GM18873 (cell line): ENCODE data around the gene GRPEL1.
A peak's percentile ranks its signal among the peaks of the same experiment; 100 is the strongest.
"Not testable (repeated sequence)": the region's sequence is repeated elsewhere in the genome, so short reads cannot be mapped to it uniquely, and the experiment has no call there.

Experiments
- ATAC-seq: cut with Tn5 transposase; IDR thresholded peaks from one replicate; pipeline ENCODE4 v1.9.1; 2021; ENCODE audit warnings: mild to moderate bottlenecking, moderate library complexity, moderate number of reproducible peaks; ENCODE audit not compliant: unreplicated experiment, low FRiP score

The GRPEL1 gene

GRCh38 chr4:7094916-7095315, 27.1 kb upstream of the GRPEL1 start:
- no peak for ATAC-seq

- ATAC-seq = no peak
Observed at GRCh38 chr4:7092026-7092425, 24.2 kb upstream of the GRPEL1 start.

DNA sequence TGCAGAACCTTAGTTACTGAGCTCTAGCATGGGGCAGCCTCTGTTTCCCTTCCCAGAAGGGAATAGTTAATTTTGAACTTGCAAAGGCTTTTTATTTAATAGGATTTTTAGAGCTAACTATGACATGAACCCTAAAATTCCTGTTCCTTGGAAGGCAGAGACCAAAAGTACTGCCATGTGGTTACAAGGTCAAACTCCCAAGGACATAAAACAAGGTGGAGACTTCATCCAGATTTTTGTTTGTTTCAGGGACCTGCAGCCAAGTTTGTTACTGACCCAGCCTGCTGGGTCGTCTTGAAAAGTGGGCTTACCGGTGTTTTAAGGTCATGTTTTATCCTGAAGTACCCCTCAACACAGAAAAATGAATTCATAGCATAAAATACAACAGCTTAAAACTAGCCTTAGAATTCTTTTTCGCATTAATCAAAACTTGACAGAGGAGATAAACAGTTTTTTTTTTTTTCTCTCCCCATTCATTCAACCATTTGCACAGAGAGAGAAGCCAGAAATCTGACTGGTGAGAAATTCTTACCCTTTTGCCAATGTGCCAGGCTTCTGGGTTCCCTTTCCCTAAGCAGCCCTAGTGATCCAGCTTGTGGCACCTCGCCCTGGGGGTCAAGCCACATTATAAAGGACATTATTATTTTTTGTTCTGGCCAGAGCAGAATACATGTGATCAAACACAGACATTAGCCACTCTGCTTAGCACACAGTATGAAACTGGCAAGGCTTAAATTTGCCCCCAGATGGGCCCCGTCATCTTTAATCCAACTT, 21.5 kb upstream of the GRPEL1 start:
- no peak for ATAC-seq

GRCh38 chr4:7087036-7087435, 19.2 kb upstream of the GRPEL1 start:
- ATAC-seq = no peak

DNA sequence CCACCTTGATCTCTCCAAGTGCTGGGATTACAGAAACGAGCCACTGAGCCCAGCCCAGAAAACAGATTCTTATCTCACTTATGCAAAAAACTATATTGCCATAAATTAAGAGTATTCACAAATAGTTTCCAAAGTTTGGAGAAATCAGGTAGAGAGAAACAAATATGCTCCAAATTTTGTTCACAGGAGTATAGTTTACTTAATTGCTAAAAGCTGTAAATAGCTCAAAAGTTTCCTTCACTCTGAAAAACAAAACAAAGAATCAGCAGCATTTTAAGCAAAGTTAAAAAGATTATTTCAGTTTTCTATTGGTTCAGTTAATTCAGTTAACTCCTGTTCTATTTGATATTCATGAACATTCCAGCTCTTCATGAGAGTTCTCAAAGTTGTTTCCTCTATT, 18.5 kb upstream of the GRPEL1 start:
- no peak for ATAC-seq

DNA sequence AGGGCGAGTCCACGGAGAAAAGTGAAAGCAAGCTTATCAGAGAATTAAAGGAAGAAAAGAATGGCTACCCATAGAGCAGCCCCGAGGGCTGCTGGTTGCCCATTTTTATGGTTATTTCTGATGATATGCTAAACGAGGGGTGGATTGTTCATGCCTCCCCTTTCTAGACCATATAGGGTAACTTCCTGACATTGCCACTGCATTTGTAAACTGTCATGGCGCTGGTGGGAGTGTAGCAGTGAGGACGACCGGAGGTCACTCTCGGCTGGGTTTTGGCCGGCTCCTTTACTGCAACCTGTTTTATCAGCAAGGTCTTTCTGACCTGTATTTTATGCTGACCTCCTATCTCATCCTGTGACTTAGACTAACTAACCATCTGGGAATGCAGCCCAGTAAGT, 16.7 kb upstream of the GRPEL1 start:
- not testable (repeated sequence) for ATAC-seq

DNA sequence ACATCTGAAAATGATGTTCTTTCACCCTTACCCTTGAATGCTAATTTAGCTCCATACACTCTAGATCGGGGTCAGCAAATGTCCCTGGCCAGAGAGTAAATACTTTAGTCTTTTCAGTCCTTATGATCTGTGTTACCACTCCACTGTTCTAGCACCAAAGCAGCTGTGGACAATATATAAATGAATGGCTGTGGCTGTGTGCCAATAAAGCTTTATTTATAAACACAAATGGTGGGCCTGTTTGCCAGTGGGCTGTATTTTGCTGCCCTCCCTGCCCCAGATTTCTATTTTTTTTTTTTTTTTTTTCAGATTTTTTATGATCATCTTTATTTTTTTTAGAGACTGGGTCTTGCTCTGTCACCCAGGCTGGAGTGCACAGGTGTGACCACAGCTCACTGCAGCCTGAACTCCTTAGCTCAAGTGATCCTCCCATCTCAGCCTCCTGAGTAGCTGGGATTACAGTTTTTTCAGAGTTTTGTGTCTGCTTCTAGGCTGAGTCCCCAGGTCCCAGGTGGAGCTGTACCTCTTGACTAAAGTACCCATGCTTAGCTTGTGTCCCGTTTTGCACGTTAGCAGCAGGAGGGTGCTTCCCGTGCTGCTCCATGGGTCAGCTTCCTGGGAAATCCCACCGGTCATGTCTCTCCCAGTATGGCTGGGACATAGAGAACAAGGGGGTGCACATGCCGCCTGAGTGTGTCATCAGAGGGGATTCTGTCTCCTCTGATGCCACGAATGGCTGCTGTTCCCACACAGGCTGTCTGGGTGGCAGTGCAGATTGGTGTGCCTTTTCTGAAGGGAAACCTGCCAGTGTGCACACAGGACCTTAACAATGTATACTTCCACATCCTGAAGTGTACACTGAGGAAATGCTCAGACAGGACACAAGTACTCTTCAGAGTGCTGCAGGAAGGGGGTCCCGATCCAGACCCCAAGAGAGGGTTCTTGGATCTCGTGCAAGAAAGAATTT, 16.0 kb upstream of the GRPEL1 start:
- no peak for ATAC-seq

- ATAC-seq = not testable (repeated sequence)
Observed at GRCh38 chr4:7079909-7080308, 12.0 kb upstream of the GRPEL1 start.

DNA sequence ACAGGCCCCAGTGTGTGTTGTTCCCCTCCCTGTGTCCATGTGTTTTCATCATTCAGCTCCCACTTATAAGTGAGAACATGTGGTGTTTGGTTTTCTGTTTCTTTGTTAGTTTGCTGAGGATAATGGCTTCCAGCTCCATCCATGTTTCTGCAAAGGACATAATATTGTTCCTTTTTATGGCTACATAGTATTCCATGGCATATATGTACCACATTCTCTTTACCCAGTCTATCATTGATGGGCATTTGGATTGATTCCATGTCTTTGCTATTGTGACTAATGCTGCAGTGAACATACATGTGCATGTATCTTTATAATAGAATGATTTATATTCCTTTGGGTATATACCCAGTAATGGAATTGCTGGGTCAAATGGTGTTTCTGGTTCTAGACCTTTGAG, 11.6 kb upstream of the GRPEL1 start:
- not testable (repeated sequence) for ATAC-seq

GRCh38 chr4:7078025-7078424, 10.2 kb upstream of the GRPEL1 start:
- ATAC-seq = no peak

- no peak for ATAC-seq
Observed at GRCh38 chr4:7077371-7077770, 9.5 kb upstream of the GRPEL1 start.

GRCh38 chr4:7076696-7077082, 8.8 kb upstream of the GRPEL1 start:
- no peak for ATAC-seq

GRCh38 chr4:7075962-7076695, 8.3 kb upstream of the GRPEL1 start:
- no peak for ATAC-seq

GRCh38 chr4:7074426-7074825, 6.6 kb upstream of the GRPEL1 start:
- ATAC-seq = no peak

DNA sequence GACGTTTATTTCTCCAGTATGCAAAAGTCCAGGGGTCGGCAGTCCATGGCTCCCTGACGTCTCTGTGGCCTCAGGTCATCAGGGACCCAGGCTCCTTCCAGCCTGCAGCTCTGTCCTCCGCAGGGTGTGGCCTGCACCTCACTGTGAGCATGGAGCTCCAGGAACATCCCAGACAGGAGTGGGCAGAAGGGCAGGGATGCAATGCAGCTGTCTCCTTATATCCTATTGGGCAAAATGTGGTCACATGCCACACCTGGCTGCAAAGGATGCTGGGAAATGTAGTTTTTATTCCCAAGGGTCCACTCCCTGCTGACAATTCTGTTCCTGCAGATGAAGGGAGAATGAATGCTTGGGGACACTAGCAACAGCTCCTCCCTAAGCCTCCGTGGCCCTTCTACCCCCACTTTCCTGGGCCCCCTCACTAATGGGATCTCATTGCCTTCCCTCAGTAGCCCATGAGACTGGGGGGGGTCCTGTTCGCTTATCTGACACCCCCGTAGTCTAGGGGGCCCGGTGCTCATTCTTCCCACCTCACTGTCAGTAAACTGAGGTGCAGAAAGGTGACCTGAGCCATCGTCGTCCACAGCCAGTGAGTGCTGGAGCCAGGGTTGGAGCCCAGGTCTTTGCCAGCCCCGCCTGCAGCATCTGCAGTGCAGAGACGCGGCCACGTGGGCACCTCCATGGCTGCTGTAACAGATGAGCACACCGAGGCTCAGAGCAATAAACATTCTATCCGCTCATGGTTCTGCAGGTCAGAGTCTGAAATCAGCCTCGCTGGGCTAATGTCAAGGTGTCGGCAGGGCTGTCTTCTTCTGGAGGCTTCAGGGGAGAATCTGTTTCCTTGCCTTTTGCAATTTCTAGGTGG, 5.9 kb upstream of the GRPEL1 start:
- ATAC-seq = no peak

DNA sequence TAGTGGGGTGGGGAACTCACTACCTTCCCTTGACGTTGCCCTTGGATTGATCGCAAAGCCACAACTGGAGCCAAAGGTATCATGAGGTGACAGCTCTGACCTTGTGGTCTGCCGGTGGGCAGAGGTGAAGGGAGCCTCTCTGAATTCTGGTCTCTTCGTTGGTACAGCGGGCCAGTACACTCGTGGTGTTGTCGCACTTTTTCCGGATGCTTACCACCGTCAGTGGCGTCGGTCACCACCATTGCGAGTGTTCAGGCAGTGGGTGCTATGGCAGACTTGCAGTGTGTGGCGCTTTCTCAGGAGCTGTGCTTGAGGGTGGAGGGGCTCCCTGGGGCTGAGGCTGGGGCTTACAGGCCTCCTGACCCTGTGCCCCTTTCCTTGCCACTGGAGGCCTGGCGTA, 5.2 kb upstream of the GRPEL1 start:
- no peak for ATAC-seq

DNA sequence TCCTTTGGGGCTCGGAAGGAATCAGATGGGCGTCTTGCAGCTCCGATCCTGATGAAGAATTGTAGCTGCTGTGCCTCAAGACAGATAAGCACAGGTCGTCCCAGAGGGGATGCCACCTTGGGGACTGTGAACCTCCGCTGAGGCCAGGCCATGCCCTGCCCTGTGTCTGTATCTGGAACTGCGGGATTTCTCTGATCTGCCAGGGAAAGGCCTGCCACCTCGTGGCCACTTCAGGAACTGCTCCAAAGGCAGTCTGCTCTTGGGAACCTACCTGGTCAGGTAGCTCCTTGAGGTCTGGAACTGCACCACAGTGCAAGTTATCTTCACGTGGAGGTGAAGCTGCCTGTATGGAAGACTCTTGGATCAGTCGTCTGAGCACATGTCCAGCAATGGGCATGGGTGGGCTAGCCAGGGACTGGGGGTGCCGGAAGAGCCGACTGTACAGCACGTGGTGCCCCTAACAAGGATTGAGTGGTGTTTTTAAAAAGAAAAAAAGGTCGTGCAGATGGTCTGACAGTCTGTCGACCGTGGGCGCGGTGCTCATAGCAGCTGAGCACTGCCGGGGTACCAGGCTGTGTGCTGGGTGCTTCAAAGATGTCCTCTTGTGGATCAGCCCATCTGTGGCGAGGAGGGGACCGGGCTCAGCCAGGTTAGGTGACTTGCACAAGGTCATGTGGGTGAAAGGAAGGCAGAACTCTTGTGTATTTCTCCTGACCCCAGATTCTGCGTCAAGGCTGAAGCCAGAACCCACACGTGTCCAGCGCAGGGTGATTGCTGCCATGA, 3.1 kb upstream of the GRPEL1 start:
- ATAC-seq = peak; percentile 41

GRCh38 chr4:7068883-7069282, 1.0 kb upstream of the GRPEL1 start:
- ATAC-seq = no peak

GRCh38 chr4:7068279-7068842, 497 bp upstream of the GRPEL1 start:
- ATAC-seq = no peak
